Measurements from ENCODE around the gene FKBP4.
"Not testable (repeated sequence)": the region's sequence is repeated elsewhere in the genome, so short reads cannot be mapped to it uniquely, and the experiment has no call there.

Gene FKBP4, protein sequence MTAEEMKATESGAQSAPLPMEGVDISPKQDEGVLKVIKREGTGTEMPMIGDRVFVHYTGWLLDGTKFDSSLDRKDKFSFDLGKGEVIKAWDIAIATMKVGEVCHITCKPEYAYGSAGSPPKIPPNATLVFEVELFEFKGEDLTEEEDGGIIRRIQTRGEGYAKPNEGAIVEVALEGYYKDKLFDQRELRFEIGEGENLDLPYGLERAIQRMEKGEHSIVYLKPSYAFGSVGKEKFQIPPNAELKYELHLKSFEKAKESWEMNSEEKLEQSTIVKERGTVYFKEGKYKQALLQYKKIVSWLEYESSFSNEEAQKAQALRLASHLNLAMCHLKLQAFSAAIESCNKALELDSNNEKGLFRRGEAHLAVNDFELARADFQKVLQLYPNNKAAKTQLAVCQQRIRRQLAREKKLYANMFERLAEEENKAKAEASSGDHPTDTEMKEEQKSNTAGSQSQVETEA

DNA sequence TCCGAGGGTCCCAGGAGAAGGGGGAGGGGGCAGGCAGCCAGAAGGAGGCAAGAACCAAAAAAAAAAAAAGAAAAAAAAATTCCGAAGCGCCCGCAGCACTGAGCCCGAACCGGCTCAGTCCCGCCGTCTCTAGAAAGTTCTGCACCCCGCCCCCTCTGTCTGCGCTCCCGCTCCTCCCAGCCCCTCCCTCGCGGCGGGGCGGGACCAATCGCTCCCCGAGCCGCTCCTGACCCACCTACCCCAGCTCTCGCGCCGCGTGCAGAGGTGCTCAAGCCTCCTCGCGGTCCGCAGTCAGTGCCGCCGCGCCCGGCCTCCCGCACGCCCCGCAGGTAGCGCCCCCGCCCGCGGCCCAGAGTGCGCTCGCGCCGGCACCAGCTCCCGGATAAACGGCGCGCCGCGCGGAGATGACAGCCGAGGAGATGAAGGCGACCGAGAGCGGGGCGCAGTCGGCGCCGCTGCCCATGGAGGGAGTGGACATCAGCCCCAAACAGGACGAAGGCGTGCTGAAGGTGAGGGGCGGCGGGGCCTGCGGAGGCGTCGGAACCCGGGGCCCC lies at the start of gene FKBP4:
Gene FKBP4, plus strand, starts transcription at position 235 of the 554 bp plus-strand sequence. Its CDS starts 170 bp downstream, at position 405.
- DNase-seq, result peak; percentile 26

DNA sequence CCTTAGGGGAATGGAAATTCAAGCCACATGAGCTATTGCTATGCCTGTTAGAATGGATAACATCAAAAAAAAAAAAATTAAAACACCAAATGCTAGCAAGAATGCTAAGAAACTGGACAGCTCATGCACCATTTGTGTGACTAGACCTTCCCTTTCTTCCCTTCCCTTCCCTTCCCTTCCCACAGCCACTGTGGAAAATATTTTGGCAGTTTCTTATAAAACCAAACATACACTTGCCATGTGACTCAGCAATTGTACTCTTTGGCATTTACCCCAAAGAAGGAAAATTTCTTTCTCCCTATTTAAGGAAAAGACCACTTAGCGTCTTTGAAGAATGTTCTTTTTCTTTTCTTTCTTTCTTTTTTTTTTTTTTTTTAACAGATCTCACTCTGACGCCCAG lies 49.1 kb upstream of the FKBP4 start:
- DNase-seq, result no peak

DNA sequence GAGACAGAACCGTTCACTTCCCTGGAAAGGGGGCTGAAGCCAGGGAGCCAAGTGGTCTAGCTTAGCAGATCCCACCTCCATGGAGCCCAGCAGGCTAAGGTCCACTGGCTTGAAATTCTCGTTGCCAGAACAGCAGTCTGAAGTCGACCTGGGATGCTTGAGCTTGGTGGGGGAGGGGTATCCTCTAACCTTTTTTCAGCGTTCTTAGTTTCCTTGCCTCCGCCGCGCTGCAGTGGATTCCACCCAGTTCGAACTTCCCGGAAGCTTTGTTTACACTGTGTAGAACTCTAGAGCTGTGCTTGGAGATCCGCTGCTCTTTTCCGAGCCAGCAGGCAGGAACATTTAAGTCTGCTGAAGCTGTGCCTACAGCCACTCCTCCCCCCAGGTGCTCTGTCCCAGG lies 45.2 kb upstream of the FKBP4 start:
- no peak for DNase-seq

DNA sequence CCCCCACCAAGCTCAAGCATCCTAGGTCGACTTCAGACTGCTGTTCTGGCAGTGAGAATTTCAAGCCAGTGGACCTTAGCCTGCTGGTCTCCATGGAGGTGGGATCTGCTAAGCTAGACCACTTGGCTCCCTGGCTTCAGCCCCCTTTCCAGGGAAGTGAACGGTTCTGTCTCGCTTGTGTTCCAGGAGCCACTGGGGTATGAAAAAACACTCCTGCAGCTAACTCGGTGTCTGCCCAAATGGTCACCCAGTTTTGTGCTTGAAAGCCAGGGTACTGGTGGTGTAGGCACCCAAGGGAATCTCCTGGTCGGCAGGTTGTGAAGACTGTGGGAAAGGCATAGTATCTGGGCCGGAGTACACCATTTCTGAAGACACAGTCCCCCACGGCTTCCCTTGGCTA lies 44.6 kb upstream of the FKBP4 start:
- DNase-seq, result no peak

DNA sequence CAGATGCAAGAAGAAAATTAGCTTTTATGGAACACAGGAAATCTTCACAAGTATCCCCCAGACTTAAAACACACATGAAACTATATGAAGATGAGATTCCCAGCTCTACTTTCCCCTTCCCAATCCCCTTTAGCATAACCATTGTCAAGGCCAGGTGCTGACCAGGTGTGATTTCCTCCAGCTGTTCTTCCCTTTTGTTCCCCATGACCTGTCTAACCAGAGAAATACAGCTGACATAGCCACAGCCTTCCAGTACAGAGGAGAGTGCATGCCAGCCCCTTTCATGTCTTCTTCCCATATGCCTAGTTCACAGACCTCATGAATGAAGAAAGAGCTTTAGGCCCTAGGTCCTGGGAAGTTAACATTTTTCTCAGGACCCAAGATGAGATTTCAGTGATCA lies 43.5 kb upstream of the FKBP4 start:
- DNase-seq, result no peak

DNA sequence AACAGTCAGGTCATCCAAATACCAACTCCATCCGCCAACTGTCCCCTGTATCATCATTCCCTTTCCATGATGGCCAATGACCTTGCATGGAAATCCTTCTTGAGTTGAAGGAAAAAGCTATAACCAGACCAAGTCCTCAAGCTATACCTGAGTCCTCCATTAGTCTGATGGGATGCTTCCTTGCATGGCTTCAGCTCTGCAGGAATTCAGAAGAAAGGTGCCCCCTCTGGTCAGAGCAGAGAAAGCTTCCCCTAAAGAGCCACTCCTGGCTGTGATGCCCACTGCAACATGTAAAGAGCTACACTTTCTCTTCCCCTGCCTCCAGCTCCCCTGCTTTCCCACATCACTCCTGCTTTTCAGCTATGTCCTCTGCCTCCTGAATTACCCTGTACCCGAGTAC lies 43.1 kb upstream of the FKBP4 start:
- no peak for DNase-seq

DNA sequence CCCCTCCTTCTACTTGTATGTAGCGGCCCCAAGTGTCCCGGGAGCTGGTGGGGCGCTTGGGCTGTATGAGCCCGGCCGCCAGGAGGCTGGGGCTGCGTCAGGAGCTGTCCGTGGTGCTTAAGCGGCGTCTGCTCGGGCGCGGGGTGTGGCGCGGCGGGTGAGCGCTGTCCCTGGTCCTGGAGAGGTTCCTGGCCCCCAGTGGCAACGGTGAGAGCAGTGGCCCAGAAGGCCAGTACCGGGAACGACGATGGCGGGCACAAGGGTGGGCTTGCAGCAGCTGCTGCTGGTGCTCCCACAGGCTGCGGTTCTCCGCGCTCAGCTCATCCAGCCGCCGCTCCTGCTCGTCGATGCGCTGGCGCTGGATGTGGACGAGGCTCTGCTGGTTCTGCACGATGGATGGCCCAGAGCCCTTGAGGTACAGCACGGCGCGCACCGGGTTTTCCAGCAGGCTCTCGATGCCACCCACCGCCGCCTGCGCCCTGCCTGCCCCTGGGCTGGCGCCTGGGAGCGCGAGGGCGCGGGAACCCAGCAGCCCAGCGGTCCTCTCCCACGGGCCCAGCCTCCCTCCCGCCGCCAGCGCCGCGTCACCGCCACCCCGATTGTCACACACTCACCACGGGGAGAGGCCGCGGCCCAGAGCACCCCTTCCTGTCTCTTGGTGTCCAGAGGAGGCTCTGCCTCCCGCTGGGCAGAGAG lies 41.9 kb upstream of the FKBP4 start:
- no peak for DNase-seq

DNA sequence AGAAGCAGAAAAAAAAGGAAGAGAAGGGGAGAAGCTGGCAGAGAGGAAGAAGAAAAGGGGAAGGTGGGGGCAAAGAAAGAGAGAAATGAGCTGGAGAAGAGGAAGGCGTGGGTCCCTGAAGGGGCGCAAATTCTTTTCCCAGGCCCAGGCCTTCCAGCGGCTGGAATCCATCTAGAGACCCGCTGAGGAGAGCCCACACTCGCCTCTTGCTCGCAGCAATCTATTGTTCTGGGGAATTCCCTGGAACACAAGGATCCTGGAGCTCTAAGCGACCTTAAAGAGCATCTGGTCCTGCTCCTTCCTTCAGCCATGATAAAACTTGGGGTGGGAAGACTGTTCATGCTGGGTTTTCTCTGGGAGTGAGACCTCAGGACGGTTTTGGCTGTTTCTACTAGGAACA lies 41.2 kb upstream of the FKBP4 start:
- no peak for DNase-seq

DNA sequence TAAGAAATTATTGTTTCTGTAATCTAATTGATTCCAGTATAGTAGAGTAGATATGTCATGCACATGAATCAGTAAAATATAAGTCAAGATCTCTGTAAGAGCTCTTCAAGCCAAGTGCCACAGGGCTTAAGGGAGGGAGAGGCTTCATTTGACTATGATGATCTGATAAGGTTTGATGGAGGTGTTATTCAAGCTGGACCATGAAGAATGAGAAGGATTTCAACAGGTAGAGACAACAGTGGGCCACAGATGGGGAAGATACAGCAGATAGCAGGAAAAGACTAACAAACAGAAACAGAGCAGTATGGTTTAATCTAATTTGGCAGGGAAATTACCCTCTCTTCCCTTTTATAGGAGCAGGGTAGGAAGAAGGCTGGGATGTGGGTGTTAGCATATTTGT lies 40.6 kb upstream of the FKBP4 start:
- DNase-seq, result no peak

DNA sequence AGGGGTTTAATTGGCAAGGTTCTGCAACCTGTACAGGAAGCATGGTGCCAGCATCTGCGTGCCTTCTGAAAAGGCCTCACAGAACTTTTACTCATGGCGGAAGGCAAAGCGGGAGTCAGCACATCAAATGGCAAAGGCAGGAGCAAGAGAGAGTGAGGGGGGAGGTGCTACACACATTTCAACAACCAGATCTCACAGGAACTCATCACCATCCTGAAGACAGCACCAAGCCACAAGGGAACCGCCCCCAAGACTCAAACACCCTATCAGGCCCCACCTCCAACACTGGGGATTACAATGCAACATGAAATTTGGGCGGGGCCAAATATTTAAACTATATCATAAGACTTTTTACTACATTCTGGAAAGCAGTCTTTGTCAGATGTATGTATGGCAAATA lies 38.0 kb upstream of the FKBP4 start:
- no peak for DNase-seq

DNA sequence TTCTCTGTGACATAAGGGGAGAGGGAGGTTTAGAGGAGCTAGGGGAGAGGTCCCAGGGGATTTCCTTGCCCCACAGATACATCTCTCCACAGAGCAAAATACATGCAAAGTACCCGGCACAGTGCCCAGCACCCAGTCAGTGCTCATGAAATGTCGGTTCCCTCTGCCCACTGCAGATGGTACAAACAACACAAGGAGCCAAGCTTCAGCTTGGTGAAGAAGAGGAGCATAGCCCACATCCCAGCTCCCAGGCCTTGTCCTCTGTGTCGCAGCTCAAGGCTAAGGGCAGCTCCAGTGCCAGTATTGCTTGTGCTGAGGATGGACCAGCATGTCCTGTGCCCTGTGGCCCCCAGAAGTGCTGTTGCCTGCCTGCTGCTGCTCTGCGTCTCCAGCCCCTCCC lies 35.0 kb upstream of the FKBP4 start:
- DNase-seq, result no peak

DNA sequence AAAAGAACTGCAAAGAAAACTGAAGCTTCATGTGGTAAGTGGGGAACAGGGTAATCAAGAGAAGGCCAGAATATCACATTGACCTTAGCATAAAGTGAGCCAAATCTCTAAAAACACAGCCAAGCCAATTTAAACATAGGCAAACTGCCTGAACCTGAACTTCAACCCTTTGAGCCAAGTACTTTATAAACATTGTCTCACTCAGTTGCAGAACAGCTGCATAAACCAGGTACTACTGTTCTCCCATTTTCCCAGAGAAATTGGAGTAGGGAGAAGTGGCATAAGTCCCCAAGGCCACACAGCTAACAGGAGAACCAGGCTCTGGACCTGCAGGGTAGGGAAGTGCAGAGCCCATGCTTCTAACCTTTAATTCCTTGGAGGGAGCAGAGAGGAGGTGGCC lies 30.4 kb upstream of the FKBP4 start:
- DNase-seq, result no peak

DNA sequence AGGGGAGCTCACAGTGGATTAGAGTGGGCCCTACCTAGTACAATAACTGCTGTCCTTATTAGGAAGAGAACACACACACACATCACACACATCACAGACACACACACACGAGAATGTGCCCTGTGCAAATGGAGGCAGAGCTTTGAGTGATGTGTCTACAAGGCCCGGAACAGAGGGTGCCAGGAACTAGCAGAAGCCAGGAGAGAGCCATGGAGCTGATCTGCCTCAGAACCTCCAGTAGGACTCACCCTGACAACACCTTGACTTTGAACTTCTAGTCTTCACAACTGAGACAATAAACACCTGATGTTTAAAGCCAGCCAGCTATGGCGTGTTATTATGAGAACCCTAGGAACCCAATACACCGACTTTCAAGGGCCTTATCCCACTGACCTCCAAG lies 29.7 kb upstream of the FKBP4 start:
- no peak for DNase-seq

DNA sequence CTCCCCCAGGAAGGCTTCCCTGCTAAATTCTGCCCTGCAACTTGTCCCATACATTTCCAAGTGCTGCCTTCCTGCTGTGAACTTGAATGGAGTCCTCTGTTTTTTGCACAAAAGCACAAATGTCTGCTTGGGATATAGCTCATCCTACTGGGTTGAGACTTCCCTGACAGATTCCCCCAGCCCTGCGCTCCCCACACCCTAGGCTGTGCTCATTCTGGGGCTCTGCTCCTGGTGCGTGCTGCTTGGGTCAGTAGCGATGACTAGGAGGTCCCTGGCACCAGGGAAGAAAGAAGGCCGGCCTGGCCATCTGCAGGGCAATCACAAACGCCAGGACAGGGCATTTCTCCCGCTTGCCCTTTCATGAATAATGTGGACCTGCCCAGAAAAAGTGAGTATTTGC lies 29.2 kb upstream of the FKBP4 start:
- no peak for DNase-seq

DNA sequence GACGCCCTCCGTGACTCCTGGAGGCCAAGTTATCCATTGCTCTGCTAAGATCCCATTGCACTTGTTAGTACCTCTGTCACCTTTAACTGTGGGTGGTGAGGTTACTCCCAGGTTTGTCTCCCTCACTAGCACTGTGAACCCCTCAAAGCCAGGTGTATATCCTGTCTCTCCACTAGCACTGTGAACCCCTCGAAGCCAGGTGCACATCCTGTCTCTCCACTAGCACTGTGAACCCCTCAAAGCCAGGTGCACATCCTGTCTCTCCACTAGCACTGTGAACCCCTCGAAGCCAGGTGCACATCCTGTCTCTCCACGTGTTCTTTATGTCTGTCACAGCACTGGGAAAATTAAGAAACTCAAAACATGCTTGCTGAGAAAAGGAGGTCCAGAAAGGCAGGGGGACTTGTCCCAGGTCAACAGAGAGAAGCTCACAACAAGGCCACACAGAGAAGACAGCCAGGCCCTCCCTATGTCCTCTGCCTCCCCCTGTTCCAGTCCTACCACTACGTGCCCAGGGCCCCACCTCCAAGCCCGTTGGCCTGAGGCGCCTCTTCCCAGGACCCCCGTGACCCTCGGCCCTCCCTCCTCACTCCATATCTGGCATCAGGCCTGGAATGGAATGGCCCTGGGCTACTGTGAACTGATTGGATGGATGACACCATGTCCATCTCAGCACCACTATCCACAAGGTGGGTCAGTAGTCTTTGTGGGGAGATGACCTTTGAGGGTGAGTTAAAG lies 26.4 kb upstream of the FKBP4 start:
- DNase-seq, result no peak

DNA sequence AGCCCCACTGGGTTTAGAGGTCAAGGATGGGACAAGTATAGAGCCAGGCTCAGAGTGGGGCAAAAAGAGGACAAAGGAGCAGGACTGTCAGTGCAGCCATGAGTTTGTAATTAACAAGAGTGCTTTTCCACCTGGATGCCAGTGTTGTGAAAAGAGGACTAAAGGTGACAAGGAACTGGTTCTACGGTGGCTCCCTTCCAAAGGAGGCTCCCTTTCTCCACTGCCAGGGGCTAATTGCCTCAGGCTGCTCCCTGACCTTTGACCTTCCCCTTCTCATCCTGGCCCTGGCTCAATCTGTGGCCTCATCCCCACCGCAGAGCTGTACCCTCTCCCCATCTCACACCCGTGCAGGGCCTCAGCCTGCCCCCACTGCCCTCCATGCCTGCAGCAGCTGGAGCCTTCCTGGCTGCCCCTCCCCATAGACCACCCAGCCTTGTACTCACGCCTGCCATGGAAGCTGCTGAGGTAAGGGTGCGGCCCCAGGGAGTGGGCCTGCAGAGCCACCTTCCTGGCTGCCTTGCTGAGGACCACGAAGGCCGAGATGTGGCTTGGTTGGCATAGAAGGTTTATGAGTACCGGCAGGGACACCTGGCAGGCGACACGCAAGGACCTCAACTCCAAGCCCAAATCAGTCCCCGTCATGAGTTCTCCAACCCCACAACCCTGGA lies 24.8 kb upstream of the FKBP4 start:
- DNase-seq, result no peak

DNA sequence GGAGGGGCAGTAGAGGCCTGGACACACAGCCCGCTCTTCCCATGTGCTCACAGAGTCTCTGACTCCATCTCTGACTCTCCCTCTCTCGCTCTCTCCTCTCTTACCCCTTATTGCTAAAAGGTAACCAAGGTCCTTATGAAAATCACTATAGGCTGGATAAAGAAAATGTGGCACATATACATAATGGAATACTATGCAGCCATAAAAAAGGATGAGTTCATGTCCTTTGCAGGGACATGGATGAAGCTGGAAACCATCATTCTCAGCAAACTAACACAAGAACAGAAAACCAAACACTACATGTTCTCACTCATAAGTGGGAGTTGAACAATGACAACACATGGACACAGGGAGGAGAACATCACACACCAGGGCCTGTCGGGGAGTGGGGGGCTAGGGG lies 24.2 kb upstream of the FKBP4 start:
- DNase-seq, result not testable (repeated sequence)

DNA sequence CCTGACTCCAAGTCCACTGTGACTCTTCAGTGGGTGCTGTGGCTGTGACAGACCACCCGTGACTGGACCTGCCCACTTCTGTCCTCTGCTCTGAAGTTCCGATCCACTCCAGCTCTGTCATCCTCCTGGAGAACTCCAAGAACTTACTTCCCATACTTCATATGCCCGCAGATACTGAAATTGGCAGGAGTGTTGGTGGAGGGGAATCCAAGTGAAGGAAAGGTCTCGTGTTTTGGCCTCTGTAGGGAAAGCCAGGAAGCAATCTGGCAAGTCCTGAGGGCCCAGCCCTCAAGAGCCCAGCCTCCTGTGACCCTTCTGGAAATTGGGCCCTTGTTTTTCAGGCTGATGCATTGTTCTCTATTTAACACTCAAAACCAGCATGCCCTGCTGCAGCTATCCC lies 22.4 kb upstream of the FKBP4 start:
- no peak for DNase-seq

DNA sequence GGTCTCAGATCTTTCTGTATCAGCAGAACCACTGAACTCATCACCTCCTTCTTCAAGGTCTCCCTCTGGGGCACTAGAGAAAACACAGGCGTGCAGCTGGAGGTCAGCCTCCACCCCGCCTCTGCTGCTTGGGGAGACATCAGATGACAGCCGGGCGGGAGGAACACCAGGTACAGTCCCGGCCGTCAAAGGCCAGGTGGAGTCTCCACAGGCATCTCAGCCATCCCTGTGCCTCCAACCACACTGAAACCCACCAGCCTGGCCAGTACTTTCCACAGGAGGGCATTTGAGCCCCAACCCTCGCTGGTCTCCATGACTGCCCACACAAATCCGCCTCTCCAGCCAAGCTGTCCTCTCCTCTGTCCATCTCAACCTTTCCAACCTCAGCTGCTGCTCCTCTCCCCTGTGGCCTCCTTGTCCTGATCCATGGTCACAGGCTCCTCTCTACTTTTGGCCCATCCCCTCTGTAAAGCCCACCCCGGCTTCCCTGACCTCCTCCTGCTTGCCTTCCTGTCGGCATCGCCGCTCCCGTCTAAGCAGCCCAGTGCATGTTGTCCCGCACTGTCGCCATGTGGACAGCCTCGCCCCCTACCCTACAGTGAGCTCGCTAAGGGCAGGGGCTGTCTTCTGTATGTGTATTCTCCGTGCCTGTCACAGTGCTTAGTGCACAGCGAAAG lies 21.4 kb upstream of the FKBP4 start:
- DNase-seq, result no peak

DNA sequence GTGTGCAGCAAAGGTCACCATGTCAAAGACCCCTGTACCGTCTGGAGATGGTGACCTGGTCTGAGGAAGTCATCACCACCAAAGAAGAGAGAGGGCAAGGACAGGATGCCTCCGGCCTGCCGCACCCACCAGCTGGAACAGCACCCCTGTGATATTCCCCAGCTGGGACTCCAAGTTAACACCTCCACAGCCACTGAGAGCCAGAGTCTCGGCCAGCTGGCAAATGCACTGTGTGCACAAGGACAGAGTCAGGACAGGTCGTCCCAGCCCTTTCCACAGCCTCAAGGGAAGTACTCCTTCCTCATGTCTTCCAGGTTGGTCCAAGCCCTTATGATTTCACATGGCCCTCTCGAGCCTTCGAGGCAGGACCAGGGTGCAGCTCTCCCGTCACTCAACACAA lies 19.3 kb upstream of the FKBP4 start:
- DNase-seq, result no peak

DNA sequence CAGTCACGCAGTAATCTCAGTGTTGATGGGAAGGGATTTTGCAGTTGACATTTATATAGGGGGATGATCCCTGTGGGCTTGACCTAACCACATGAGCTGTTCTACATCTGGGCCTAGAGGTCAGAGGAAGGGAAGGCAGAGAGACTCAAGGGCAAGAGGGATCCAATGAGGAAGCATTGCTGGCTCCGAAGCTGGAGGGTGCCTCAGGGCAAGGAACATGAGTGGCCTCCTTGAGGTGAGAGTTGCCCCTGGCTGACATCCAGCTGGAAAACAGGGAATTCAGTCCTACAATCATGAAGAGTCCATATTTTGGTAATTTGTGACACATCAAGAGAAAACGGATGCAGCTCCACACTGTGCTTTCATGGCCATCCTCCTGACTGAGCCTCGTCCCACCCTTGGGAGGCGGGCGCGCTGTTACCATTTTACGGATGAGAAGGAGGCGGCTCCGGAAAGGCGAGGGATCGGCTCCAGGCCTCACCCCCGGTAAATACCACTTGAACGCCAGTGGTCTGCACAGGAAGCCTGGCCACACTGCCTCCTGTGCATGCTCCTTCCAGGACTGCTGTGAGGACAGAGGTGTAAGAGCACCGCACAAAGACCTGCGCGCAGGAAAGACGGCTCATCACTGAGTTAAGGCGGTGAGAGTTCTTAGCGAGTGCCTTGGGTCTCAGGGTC lies 18.5 kb upstream of the FKBP4 start:
- no peak for DNase-seq

DNA sequence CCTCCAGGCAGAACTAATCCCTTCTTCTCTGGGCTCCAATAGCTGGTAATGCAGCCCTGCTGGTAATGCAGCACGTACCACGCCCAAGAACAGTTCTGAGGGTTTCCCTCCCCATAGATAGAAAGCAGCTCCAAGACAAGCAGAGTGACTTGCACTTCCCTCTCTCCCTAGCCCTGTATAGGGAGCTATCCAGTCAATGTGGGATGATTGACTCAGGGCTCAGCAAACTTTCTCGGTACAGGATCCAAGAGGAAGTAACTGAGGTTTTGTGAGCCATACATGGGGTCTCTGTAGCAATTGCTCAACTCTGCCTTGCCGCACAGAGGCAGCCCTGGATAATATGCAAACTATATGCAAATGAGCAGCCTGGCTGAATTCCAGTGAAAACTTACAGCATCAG lies 15.5 kb upstream of the FKBP4 start:
- no peak for DNase-seq
